Measurements from ENCODE around the gene GNAS-AS1.

Gene GNAS-AS1

DNA sequence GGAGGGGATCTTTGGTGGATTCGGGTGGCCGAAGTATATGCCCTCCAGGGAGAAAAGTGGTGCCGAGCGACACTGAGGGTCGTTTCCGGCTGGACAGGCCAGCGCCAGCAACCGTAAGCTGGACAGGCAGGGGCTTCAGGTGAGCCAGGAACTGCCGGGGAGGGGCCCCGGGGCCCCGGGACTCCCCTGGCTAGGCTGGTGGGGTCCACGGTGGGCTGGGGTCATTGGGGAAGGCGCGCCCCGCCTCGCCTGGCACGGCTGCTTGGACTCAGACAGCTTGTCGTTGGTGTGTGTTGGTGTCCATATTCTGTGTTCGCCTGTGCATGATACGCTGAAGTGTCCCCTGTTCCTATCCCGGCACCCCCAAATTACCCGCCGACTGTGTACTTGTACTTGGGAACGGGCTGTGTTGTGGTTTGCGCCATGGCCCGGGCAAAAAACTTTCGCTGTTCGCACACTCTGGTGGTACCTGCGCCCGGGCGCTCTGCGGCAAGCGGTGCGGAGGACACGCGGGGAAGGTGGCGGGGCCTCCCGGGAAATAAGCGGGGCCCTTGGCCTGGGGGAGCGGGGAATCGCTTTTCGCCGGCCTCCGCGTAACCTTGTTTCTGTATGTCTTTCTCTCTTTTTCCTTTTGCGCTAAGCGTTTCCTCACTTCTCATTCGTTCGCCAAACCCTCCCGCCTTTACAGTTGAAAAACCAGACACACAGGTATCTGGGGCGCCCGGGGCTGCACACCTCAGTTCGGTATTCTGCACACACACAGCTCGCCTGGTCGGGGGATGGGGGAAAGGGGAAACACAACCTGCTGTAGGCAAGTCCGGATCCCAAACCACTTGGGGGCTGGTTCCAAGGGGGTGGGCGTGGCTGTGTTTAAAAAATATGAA is 5.0 kb upstream of the GNAS-AS1 start:
- DNase-seq, result no peak

DNA sequence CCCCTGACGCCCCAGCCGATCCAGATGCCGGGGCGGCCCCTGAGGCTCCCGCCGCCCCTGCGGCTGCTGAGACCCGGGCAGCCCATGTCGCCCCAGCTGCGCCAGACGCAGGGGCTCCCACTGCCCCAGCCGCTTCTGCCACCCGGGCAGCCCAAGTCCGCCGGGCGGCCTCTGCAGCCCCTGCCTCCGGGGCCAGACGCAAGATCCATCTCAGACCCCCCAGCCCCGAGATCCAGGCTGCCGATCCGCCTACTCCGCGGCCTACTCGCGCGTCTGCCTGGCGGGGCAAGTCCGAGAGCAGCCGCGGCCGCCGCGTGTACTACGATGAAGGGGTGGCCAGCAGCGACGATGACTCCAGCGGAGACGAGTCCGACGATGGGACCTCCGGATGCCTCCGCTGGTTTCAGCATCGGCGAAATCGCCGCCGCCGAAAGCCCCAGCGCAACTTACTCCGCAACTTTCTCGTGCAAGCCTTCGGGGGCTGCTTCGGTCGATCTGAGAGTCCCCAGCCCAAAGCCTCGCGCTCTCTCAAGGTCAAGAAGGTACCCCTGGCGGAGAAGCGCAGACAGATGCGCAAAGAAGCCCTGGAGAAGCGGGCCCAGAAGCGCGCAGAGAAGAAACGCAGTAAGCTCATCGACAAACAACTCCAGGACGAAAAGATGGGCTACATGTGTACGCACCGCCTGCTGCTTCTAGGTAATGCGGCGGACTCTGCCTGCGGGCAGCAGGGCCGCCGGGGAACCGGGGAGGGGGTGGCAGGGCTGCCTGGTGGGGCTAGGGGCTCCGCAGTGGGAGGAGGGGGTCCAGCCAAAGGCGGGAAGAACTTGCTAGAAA is 4.2 kb upstream of the GNAS-AS1 start:
- DNase-seq, result no peak

DNA sequence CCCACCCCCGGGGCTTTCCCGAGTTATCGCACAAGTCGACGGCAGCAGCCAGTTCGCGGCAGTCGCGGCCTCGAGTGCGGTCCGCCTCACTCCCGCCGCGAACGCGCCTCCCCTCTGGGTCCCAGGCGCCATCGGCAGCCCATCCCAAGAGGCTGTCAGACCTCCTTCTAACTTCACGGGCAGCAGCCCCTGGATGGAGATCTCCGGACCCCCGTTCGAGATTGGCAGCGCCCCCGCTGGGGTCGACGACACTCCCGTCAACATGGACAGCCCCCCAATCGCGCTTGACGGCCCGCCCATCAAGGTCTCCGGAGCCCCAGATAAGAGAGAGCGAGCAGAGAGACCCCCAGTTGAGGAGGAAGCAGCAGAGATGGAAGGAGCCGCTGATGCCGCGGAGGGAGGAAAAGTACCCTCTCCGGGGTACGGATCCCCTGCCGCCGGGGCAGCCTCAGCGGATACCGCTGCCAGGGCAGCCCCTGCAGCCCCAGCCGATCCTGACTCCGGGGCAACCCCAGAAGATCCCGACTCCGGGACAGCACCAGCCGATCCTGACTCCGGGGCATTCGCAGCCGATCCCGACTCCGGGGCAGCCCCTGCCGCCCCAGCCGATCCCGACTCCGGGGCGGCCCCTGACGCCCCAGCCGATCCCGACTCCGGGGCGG is 3.4 kb upstream of the GNAS-AS1 start:
- DNase-seq, result no peak

DNA sequence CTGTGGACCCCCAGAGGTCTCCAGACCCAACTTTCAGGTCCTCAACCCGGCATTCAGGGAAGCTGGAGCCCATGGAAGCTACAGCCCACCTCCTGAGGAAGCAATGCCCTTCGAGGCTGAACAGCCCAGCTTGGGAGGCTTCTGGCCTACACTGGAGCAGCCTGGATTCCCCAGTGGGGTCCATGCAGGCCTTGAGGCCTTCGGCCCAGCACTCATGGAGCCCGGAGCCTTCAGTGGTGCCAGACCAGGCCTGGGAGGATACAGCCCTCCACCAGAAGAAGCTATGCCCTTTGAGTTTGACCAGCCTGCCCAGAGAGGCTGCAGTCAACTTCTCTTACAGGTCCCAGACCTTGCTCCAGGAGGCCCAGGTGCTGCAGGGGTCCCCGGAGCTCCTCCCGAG is 2.8 kb upstream of the GNAS-AS1 start:
- no peak for DNase-seq

DNA sequence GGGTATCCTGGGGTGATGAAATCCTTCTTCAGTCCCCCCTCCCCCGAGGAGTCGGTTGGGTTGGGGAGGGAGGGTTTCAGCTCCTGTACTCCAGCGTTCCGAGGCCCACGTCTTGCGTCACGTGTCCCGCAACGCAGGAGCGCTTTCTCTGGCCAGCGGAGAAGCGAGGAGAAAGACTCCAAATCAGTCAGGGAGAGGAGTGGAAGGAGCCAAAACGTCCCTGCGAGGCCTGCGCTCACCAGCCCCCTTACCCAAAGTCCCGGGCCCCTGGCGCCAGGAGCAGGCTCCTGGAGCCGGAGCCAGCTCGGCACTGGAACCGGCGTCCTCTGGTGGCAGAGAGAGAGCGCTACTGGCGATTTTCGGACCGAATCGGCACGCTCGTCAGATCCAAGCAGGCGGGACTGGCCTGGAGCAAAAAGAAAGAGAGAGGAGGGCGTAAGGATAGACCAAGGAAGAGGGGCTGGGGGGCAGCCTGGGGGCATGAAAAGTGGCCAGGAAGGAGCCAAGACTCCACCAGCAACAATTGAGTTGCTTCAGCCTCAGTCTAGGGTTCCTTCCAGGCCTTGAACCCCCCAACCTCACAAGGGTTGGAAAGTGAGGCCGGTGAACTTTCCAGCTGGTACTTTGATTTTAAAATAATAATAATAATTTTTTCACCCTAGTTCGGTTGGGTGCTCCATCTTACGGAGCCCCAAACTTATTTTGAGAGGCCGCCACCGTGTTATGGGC is 2.0 kb upstream of the GNAS-AS1 start, which contains the start of gene GNAS:
Gene GNAS (plus strand): TSS at position 174 of the 729 bp plus-strand sequence.
- DNase-seq, result peak; percentile 81

DNA sequence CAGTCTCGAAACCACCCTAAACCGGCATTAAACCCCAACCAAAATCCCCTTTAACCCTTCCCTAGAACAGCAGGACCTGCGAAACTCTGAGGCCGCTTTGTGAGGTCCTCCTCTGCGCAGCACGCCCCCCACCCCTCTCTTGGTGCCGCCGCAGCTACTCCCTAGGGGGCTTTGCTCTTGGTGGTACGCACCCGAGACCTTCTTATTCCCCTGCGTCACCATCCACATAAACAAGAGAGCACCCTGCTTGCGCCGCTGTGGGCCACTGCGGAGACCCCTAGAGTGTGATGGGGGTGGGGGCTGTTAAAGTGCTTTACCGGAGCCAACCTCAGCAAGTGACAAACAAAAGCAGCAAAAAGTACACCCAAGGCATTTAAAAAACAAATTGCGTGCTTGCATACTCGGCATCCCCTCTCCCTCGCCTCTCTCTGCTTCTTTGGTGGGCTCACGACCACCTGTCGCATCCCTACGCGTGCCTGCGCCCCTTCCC is 1.3 kb upstream of the GNAS-AS1 start:
- no peak for DNase-seq

DNA sequence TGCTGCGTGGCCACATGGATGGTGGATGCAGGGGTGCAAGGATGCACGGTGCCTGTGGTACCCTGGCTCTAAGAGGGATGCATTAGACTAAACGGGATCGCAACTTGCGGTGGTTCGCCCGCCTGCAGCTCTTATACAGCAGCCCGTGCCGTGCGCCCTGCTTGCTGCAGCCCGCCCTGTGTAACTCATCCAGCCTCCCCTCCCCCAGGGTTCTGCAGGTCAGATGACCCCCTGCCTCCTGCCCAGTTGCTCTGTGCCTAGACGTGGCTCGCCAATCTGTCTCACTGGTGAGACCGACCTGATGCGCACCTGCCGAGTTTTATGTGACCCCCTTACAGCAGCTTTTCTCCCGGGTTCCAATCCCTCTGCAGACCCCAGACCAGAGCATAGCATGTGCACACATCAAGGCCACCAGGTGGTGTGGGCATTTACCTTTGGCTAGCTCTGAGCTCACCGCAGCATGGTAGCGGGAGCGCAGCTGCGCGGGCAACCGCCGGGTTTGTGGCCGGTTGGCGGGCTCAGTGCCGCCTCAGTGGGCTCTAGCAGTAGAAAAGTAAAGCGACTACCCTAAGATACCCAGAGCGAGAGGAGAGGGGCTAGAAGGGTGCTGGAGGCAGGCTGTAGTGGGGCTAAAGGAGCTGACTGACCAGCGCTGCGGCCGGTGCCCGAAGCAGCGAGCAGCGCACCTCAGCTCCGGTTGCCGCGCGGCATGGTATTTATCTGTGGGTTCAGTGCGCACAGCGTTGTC is 693 bp upstream of the GNAS-AS1 start:
- no peak for DNase-seq

DNA sequence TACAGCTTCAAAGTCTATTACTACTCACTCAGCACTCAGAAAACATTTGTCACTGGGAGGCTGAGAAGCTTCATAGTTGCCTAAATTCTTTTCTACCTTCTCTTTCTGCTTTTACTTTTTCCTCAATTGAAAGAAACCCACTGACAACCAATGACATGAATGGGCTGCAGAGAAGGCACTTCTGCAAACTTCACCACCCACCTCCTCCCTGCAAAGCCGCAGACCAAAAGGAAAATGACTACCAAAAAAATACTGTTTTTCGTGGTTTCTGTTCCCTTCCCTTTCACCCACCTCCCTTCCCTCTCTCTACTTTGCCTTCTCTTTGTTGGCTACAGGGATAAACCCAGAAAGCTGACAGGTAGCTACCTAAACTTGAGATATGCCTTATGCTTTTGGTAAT is 3.2 kb downstream of the GNAS-AS1 start:
- no peak for DNase-seq

DNA sequence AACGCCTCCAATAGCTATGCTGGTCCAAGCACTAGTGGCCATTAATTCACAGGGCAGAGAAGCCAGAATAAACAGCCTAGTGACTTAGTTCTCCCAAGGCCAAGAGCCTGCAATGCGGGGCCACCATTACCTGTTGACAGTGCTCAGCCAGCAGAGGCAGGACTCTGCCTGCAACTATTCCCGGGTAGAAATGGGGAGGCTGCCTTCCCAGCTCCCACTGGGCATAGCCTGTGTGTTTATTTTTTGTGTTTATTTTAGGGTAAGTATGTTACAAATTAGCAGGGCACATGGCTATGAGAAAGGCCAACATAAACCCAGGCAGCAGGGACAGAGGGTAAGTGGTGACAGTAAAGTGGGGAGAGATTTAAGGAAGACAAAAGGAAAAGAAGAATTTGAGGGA is 5.0 kb downstream of the GNAS-AS1 start:
- DNase-seq, result no peak

DNA sequence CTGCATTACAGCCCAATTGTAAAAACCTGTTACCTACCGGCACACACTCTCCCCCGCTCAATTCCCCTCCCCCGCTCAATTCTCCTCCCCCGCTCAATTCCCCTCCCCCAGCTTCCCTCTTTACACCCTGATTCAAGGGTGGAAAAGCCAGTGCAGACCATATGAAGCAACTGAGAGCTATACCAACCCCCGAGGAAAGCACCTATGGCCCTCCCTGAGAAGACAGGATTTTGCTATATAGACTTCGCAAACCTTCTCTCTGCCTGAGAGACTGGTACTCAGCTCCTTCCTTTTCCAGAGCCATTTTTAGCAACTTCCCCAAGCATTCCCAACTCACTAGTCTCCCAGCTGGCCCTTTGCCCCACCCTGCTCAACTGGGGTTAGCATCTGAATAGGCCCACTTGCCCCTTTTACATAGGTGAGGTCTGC is 7.6 kb downstream of the GNAS-AS1 start:
- DNase-seq, result no peak

DNA sequence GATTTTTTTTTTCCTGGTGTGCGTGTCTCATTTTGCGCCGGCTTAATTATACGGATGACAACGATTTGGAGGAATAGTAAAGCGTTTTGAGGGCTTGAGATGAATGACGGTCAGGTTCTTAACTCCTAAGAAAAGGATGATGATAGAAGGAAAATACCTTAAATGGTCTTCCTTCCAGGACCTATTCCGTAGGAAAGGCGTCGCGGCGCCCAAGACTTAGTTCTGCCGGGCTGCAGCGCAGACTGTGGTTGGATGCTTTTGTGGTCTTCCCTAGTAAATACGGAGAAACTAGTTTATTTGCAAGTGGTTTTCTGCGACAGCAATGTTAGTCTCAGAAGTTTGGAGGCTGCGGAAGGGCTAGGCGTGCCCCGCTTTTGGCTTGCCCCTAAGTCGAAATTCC is 8.4 kb downstream of the GNAS-AS1 start:
- DNase-seq, result no peak

DNA sequence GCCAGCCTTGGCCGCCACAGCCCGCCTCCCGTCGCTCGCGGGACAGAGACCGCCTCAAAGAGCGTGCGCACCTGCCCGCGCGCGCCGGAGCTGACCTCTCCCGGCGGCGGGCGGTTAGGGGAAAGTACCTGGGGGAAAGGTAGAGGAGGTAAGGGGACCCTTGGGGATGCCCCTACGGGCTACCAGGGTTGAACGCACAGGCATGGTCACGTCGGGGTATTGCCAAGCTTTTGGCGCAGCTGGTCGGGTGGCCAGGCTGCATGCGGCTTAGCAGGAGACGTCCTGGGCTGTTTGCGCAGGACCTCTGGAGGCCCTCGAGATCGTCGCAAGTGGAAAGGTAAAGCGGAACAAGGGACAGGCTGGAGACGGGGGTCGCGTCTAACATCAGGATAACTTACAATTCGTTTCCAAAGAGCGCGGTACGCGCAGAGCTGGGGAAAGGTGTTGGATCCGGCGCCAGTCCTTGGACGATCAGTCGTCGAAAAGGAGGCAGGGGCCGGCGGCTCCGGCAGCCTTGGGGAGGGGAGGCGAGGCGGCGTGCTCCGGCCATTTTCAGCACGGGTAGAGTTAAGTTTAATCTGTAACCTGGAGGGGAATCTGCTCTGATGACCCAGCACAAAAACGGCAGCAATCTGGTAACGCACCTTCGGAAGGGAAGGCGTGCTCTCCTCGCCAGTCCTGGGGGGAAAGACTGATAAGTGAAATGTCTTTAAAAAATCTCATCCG is 9.0 kb downstream of the GNAS-AS1 start:
- no peak for DNase-seq

DNA sequence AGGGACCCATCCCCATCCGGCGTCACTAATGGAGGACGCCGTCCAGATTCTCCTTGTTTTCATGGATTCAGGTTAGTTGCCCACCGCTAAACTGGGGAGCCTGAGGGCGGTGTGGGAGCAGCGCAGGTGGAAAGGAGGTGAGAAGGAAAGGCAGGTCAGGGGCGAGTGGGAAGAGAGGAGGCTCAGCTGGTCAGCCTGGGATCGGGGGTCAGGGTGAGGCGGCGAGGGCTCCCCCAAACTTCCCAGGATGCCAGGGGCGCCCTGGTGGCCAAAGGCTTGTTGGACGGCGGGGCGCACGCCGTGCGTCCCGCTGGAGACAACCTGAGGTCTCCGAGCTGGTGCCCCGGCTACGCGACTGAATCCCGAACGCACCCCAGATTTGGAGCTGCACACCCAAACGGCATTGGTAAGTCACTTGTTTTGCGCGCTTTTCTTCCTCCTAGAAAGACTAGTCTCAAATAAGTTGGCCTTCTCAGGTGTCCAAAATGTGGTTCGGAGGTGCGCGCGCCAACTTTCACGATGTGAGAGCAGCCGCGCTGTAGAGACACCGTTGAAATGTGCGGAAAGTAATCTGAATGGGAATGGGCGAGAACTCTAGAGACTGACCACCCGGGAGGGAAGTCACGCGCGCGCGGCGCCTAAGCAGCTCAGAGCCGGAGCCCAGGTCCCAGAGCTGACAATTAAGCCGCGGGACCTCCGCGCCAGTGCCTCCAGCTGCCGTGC is 9.7 kb downstream of the GNAS-AS1 start:
- DNase-seq, result no peak

DNA sequence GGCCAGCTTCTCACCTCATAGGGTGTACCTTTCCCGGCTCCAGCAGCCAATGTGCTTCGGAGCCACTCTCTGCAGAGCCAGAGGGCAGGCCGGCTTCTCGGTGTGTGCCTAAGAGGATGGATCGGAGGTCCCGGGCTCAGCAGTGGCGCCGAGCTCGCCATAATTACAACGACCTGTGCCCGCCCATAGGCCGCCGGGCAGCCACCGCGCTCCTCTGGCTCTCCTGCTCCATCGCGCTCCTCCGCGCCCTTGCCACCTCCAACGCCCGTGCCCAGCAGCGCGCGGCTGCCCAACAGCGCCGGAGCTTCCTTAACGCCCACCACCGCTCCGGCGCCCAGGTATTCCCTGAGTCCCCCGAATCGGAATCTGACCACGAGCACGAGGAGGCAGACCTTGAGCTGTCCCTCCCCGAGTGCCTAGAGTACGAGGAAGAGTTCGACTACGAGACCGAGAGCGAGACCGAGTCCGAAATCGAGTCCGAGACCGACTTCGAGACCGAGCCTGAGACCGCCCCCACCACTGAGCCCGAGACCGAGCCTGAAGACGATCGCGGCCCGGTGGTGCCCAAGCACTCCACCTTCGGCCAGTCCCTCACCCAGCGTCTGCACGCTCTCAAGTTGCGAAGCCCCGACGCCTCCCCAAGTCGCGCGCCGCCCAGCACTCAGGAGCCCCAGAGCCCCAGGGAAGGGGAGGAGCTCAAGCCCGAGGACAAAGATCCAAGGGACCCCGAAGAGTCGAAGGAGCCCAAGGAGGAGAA is 10.5 kb downstream of the GNAS-AS1 start:
- DNase-seq, result no peak

DNA sequence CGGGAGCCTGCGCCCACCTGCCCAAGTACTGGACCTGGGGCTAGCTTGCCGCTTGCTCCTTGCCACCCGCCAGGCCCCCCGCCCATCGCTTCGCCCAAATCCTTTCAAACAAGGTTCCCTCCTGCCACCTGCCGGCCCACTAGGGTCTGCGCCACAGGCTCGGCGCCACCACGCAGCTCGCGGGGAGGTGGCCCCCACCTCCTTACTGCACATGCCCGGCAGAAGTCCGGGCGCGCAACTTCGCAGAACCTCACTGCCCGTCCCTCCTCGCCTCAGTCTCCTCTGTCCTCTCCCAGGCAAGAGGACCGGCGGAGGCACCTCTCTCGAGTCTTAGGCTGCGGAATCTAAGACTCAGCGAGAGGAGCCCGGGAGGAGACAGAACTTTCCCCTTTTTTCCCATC is 11.2 kb downstream of the GNAS-AS1 start:
- peak; percentile 74 for DNase-seq

DNA sequence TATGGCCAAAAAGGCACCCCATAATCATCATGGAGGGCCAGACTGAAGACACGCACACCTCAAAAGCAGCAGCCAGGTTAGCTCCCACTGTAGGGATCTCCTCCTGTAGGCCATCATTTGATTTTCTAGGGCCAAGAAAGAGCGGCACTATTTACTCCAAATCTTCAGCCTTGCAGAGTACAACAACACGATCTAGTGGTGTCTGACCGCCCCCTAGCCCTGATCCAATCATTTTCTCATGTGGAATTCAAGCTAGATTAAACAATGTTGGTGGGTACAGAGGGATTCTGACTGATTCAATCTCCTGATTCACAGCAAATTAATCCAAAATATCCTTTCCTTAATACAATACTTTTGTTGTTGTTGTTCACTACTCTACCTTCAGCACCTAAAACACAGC is 12.5 kb downstream of the GNAS-AS1 start:
- no peak for DNase-seq

DNA sequence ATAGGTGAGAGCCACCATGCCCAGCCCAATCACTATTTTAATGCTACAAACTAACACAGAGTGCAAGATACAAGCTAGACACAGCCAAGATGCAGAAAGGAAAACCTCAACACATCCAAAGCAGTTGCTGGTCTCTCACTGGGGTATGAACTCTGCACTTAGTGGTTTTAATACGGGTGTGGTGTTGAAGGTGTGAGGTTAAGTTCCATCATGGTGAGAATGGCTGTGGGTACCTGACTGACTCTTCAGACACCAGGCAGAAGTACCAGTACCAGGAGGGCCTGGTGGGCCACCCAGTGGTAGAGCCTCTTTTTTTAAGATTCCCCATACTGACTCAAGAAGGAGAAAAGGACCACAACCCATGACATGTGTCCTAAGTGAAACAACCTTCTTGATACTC is 13.0 kb downstream of the GNAS-AS1 start:
- no peak for DNase-seq

DNA sequence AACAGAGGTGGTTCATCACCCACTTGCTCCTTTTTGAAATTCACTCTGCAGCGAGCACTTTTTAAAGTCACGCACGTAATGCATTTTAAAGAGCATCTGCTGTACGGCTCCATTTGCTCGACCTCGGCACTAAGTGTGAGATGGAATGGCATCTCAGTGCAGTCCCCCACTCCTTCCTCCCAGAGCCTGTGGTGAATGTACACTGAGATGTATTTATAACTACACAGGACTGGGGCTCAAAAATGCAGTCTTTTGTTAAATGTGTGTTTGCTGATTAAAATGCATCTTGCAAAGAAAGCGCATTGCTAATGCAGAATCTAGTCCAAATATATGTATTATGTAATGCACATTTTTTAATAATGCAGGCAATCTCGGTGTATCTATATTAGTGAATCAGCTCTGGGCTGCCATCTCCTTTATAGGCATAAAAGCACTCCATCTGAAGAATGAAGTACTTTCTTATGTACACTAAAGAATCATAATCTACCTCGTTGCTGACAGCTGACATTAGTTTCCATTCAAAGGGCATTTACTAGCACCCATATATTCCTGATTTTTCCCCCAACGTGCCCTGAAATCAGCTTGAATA is 14.0 kb downstream of the GNAS-AS1 start:
- no peak for DNase-seq

DNA sequence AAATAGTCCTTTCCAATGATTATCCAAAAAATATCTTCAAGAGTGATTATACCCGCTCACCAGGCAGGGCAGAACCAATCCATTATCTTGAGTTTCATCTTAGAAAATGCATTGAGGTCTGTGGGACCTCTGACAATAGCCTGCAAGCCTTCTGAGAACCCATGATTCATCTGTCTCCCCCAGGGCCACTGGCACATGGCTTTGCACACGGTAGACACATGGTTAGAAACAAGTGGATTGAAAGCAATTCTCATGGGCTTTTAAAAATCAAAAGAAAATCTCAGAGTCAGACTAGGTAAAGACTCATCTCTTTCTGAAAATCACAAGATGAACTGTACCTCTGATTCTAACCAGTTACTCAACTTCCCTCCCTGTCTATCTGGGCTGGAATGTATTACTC is 15.5 kb downstream of the GNAS-AS1 start:
- DNase-seq, result no peak
